Measurements from ENCODE around the gene DCLK2.

- TF ChIP-seq, protein P1, sequence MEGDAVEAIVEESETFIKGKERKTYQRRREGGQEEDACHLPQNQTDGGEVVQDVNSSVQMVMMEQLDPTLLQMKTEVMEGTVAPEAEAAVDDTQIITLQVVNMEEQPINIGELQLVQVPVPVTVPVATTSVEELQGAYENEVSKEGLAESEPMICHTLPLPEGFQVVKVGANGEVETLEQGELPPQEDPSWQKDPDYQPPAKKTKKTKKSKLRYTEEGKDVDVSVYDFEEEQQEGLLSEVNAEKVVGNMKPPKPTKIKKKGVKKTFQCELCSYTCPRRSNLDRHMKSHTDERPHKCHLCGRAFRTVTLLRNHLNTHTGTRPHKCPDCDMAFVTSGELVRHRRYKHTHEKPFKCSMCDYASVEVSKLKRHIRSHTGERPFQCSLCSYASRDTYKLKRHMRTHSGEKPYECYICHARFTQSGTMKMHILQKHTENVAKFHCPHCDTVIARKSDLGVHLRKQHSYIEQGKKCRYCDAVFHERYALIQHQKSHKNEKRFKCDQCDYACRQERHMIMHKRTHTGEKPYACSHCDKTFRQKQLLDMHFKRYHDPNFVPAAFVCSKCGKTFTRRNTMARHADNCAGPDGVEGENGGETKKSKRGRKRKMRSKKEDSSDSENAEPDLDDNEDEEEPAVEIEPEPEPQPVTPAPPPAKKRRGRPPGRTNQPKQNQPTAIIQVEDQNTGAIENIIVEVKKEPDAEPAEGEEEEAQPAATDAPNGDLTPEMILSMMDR (IDR thresholded peaks at IDR 0.05; ENCODE audit: poor library complexity, severe bottlenecking), result no peak
- no peak for TF ChIP-seq EZH2 (IDR thresholded peaks at IDR 0.05; ENCODE audit: borderline replicate concordance, insufficient read depth, low read length, poor library complexity, severe bottlenecking)
- TF ChIP-seq RAD21 (conservative IDR thresholded peaks at IDR 0.05), result no peak
- TF ChIP-seq EP300 (conservative IDR thresholded peaks at IDR 0.05; ENCODE audit: poor library complexity, severe bottlenecking), result no peak
- TF ChIP-seq TAF1 (IDR thresholded peaks at IDR 0.05; ENCODE audit: low read depth), result no peak
- no peak for TF ChIP-seq POLR2AphosphoS5 (IDR thresholded peaks at IDR 0.05)
Observed at GRCh38 chr4:150055467-150055866, 22.8 kb upstream of the DCLK2 start.
